HepG2 (cell line): ENCODE results near the gene TRRAP.

ENCODE experiments used
- ASH2L ChIP-seq: fragments of 300-600, 200-600 bp; sonication (generic); IDR thresholded peaks from 2 replicates; pipeline ENCODE4 v1.7.0; 2017; ENCODE audit warnings: low read depth, mild to moderate bottlenecking, moderate library complexity, mixed read lengths, low read length; ENCODE audit not compliant: insufficient read length
- CTCF ChIP-seq: sonication (generic); formaldehyde crosslinking; IDR thresholded peaks from 2 replicates; pipeline ENCODE4 v1.5.0; 2020; ENCODE audit warnings: mild to moderate bottlenecking, missing genetic modification reagents, moderate library complexity
- EZH2 ChIP-seq: conservative IDR thresholded peaks from 2 replicates; pipeline ENCODE4 v1.6.1; 2012; ENCODE audit warnings: mild to moderate bottlenecking, low read depth, low read length, moderate library complexity
- FOXP4 ChIP-seq: sonication (generic); formaldehyde crosslinking; IDR thresholded peaks from 2 replicates; pipeline ENCODE4 v1.4.0; 2020; ENCODE audit warnings: missing genetic modification reagents
- JUND ChIP-seq: sonication (generic); formaldehyde crosslinking; IDR thresholded peaks from 2 replicates; pipeline ENCODE4 v1.8.0; 2022; ENCODE audit warnings: mild to moderate bottlenecking, missing genetic modification reagents
- PRDM15 ChIP-seq: sonication (generic); formaldehyde crosslinking; IDR thresholded peaks from 2 replicates; pipeline ENCODE4 v1.4.0; 2020; ENCODE audit warnings: missing genetic modification reagents
- PRDM4 ChIP-seq: sonication (generic); formaldehyde crosslinking; IDR thresholded peaks from 2 replicates; pipeline ENCODE4 v1.9.0; 2021; ENCODE audit warnings: missing genetic modification reagents, borderline replicate concordance
- PREB ChIP-seq: sonication (generic); formaldehyde crosslinking; IDR thresholded peaks from 2 replicates; pipeline ENCODE4 v1.4.0; 2020; ENCODE audit warnings: missing genetic modification reagents
- SMARCC2 ChIP-seq: fragments of 450-650 bp; IDR thresholded peaks from 2 replicates; pipeline ENCODE4 v1.6.1; 2017; ENCODE audit warnings: antibody characterized with exemption, mild to moderate bottlenecking
- ZBTB26 ChIP-seq: IDR thresholded peaks from 2 replicates; pipeline ENCODE4 v1.6.1; 2016; ENCODE audit warnings: missing compliant biosample characterization, missing genetic modification reagents, borderline replicate concordance
- ZNF326 ChIP-seq: sonication (generic); formaldehyde crosslinking; IDR thresholded peaks from 2 replicates; pipeline ENCODE4 v1.4.0; 2020; ENCODE audit warnings: missing genetic modification reagents, borderline replicate concordance
- ZNF34 ChIP-seq: sonication (generic); formaldehyde crosslinking; IDR thresholded peaks from 2 replicates; pipeline ENCODE4 v1.4.0; 2020; ENCODE audit warnings: mild to moderate bottlenecking, missing genetic modification reagents, borderline replicate concordance

GRCh38 chr7:99031496-99031895 is 153.2 kb downstream of the TRRAP start:
- TF ChIP-seq SMARCC2 (no peak), PRDM4 (CRISPR knock-in tag) (no peak), EZH2 (no peak), ASH2L (no peak), ZNF34 (no peak), FOXP4 (CRISPR knock-in tag) (no peak), CTCF (CRISPR knock-in tag) (no peak), ZNF326 (CRISPR knock-in tag) (no peak), PRDM15 (CRISPR knock-in tag) (no peak), PREB (CRISPR knock-in tag) (no peak), ZBTB26 (CRISPR knock-in tag) (no peak), JUND (CRISPR knock-in tag) (no peak)
